CD4-positive, CD25-positive, alpha-beta regulatory T cell (primary cell): Measurements from ENCODE around the gene DACH1. TPM values are rescaled to one million over a fixed set of nuclear protein-coding genes. Genes with fewer than 3 reads are reported as not detected.

Experiments
- ATAC-seq, 2 donors: fragments of 150-1000 bp; cut with Tn5 transposase; one replicate each; pipeline ENCODE4 v1.10.0; 2021; ENCODE audit warnings: low read depth in 2 of 2, moderate number of reproducible peaks in 2 of 2, moderate library complexity in 1 of 2
- DNase-seq, 3 donors: peaks; one replicate each; pipeline versions ENCODE4 v3.0.0 to v3.0.0-alpha.2; 2012 to 2022; ENCODE audit warnings: mixed read lengths in 1 of 3
- H3K27ac ChIP-seq: one replicate; pipeline ENCODE4 v1.7.0; 2013; ENCODE audit warnings: mild to moderate bottlenecking, low read length; ENCODE audit not compliant: insufficient read depth, poor library complexity, severe bottlenecking
- H3K27me3 ChIP-seq: one replicate; pipeline ENCODE4 v1.7.0; 2013; ENCODE audit warnings: low read length; ENCODE audit not compliant: control insufficient read depth, insufficient read depth
- H3K36me3 ChIP-seq: one replicate; pipeline ENCODE4 v1.7.0; 2013; ENCODE audit warnings: mild to moderate bottlenecking, low read length, moderate library complexity; ENCODE audit not compliant: control insufficient read depth, insufficient read depth
- H3K4me1 ChIP-seq: 2 replicates; pipeline ENCODE4 v1.7.0; 2013; ENCODE audit warnings: mild to moderate bottlenecking, low read length; ENCODE audit not compliant: insufficient read depth, control insufficient read depth, poor library complexity, severe bottlenecking
- H3K4me3 ChIP-seq: one replicate; pipeline ENCODE4 v1.7.0; 2013; ENCODE audit warnings: low read depth, mild to moderate bottlenecking, low read length, moderate library complexity
- H3K9me3 ChIP-seq, 2 experiments: 1 replicate in 1 of 2; 2 replicates in 1 of 2; pipeline ENCODE4 v1.7.0; 2013; ENCODE audit warnings: low read length in 2 of 2, mild to moderate bottlenecking in 1 of 2, moderate library complexity in 1 of 2; ENCODE audit not compliant: control insufficient read depth in 2 of 2
- H3K27ac Mint-ChIP-seq, 3 donors: one replicate each; pipeline ENCODE4 v1.8.0; 2020 to 2022; ENCODE audit warnings: mild to moderate bottlenecking in 3 of 3, mixed read lengths in 3 of 3, moderate library complexity in 2 of 3
- H3K27me3 Mint-ChIP-seq: one replicate; pipeline ENCODE4 v1.8.0; 2022; ENCODE audit warnings: mild to moderate bottlenecking, mixed read lengths
- H3K36me3 Mint-ChIP-seq: one replicate; pipeline ENCODE4 v1.8.0; 2020; ENCODE audit warnings: mixed read lengths
- H3K4me1 Mint-ChIP-seq, 4 donors: one replicate each; pipeline ENCODE4 v1.8.0; 2020 to 2022; ENCODE audit warnings: mixed read lengths in 4 of 4, mild to moderate bottlenecking in 1 of 4
- H3K4me3 Mint-ChIP-seq, 4 donors: one replicate each; pipeline ENCODE4 v1.8.0; 2020 to 2022; ENCODE audit warnings: mild to moderate bottlenecking in 4 of 4, mixed read lengths in 4 of 4, moderate library complexity in 3 of 4
- H3K9me3 Mint-ChIP-seq, 7 donors: one replicate each; pipeline ENCODE4 v1.8.0; 2020 to 2022; ENCODE audit warnings: mixed read lengths in 7 of 7, mild to moderate bottlenecking in 3 of 7, moderate library complexity in 2 of 7
- polyA plus RNA-seq, 4 donors: library from polyadenylated mRNA; unstranded; fragments of 300-500 nt; fragmentation: Illumina TruSeq; gene quantifications; one replicate each; pipeline ENCODE4 v1.2.3, GENCODE V29; 2021
- total RNA-seq: library from RNA; stranded (reverse); gene quantifications from one replicate; pipeline ENCODE4 v1.2.3, GENCODE V29; 2022

The DACH1 gene
- total and polyA plus RNA-seq, 5 donors from 2014 or later, result 0.47 TPM; not detected in 4

- ATAC-seq, result no peak
- Histone ChIP-seq H3K9me3 (no peaks in the 10 kb centered on the region), H3K36me3 (no peaks in the 10 kb centered on the region), H3K27ac (no peak overlapping the region), H3K4me1 (no peaks in the 10 kb centered on the region), H3K4me3 (no peak overlapping the region), H3K27me3 (no peaks in the 10 kb centered on the region)
- DNase-seq, result no peak
- Mint-ChIP-seq H3K4me3 (no peak overlapping the region), H3K9me3 (peaks cover 0 to 13% (median 0%) of the 10 kb centered on the region in 7 donors), H3K27ac (no peak overlapping the region), H3K4me1 (no peaks in the 10 kb centered on the region), H3K27me3 (no peaks in the 10 kb centered on the region), H3K36me3 (no peaks in the 10 kb centered on the region)
These were observed 222.4 kb downstream of the DACH1 start for GRCh38 chr13:71644579-71644978.

GRCh38 chr13:71643448-71643860, 223.6 kb downstream of the DACH1 start:
- H3K9me3 ChIP-seq, result no peaks in the 10 kb centered on the region
- H3K4me3 Mint-ChIP-seq, result no peak overlapping the region
- H3K27me3 Mint-ChIP-seq, result no peaks in the 10 kb centered on the region
- peaks cover 0 to 13% (median 1%) of the 10 kb centered on the region in 7 donors for H3K9me3 Mint-ChIP-seq
- no peaks in the 10 kb centered on the region for H3K36me3 ChIP-seq
- H3K27ac Mint-ChIP-seq, result no peak overlapping the region
- ATAC-seq (no peak), DNase-seq (no peak)
- no peaks in the 10 kb centered on the region for H3K36me3 Mint-ChIP-seq
- H3K27ac ChIP-seq, result no peak overlapping the region
- no peaks in the 10 kb centered on the region for H3K27me3 ChIP-seq
- no peaks in the 10 kb centered on the region for H3K4me1 Mint-ChIP-seq
- H3K4me1 ChIP-seq, result no peaks in the 10 kb centered on the region
- H3K4me3 ChIP-seq, result no peak overlapping the region

- H3K27ac ChIP-seq, result no peak overlapping the region
- no peaks in the 10 kb centered on the region for H3K36me3 ChIP-seq
- no peak for ATAC-seq
These were observed 228.3 kb downstream of the DACH1 start for GRCh38 chr13:71638751-71639150.

GRCh38 chr13:71634602-71635443, 232.2 kb downstream of the DACH1 start:
- Mint-ChIP-seq H3K27ac (no peak overlapping the region), H3K4me1 (no peaks in the 10 kb centered on the region), H3K36me3 (no peaks in the 10 kb centered on the region), H3K9me3 (peaks cover 0 to 13% (median 2%) of the 10 kb centered on the region in 7 donors), H3K27me3 (no peaks in the 10 kb centered on the region), H3K4me3 (no peak overlapping the region)
- ATAC-seq, result no peak
- Histone ChIP-seq H3K27me3 (no peaks in the 10 kb centered on the region), H3K4me1 (no peaks in the 10 kb centered on the region), H3K9me3 (no peaks in the 10 kb centered on the region), H3K27ac (no peak overlapping the region), H3K4me3 (no peak overlapping the region), H3K36me3 (no peaks in the 10 kb centered on the region)
- DNase-seq, result no peak

More at GRCh38 chr13:71638751-71639150, 228.3 kb downstream of the DACH1 start:
- no peak for DNase-seq
- Histone ChIP-seq H3K27me3 (no peaks in the 10 kb centered on the region), H3K4me3 (no peak overlapping the region), H3K4me1 (no peaks in the 10 kb centered on the region), H3K9me3 (no peaks in the 10 kb centered on the region)
- H3K4me1 Mint-ChIP-seq, result no peaks in the 10 kb centered on the region
- H3K27me3 Mint-ChIP-seq, result no peaks in the 10 kb centered on the region
- H3K27ac Mint-ChIP-seq, result no peak overlapping the region
- H3K9me3 Mint-ChIP-seq, result peaks cover 0 to 11% (median 1%) of the 10 kb centered on the region in 7 donors
- no peak overlapping the region for H3K4me3 Mint-ChIP-seq
- H3K36me3 Mint-ChIP-seq, result no peaks in the 10 kb centered on the region

GRCh38 chr13:71634182-71634581, 232.8 kb downstream of the DACH1 start:
- ATAC-seq (no peak), DNase-seq (no peak)
- no peak overlapping the region for H3K27ac ChIP-seq
- no peaks in the 10 kb centered on the region for H3K36me3 ChIP-seq
- H3K9me3 Mint-ChIP-seq, result peaks cover 0 to 13% (median 5%) of the 10 kb centered on the region in 7 donors
- no peaks in the 10 kb centered on the region for H3K4me1 ChIP-seq
- no peaks in the 10 kb centered on the region for H3K9me3 ChIP-seq
- no peak overlapping the region for H3K27ac Mint-ChIP-seq
- no peak overlapping the region for H3K4me3 ChIP-seq
- H3K4me1 Mint-ChIP-seq, result no peaks in the 10 kb centered on the region
- H3K27me3 ChIP-seq, result no peaks in the 10 kb centered on the region
- no peaks in the 10 kb centered on the region for H3K36me3 Mint-ChIP-seq
- H3K4me3 Mint-ChIP-seq, result no peak overlapping the region
- H3K27me3 Mint-ChIP-seq, result no peaks in the 10 kb centered on the region

- Histone ChIP-seq H3K4me1 (no peaks in the 10 kb centered on the region), H3K27me3 (no peaks in the 10 kb centered on the region), H3K36me3 (no peaks in the 10 kb centered on the region), H3K4me3 (no peak overlapping the region), H3K9me3 (no peaks in the 10 kb centered on the region), H3K27ac (no peak overlapping the region)
- Mint-ChIP-seq H3K36me3 (no peaks in the 10 kb centered on the region), H3K27me3 (no peaks in the 10 kb centered on the region), H3K4me3 (no peak overlapping the region), H3K4me1 (no peaks in the 10 kb centered on the region), H3K9me3 (peaks cover 0 to 9% (median 6%) of the 10 kb centered on the region in 7 donors), H3K27ac (no peak overlapping the region)
- ATAC-seq, result no peak
- DNase-seq, result no peak
These were observed 234.3 kb downstream of the DACH1 start for GRCh38 chr13:71632721-71633120.

GRCh38 chr13:71632206-71632605, 234.8 kb downstream of the DACH1 start:
- H3K4me3 Mint-ChIP-seq, result no peak overlapping the region
- Histone ChIP-seq H3K4me3 (no peak overlapping the region), H3K27me3 (no peaks in the 10 kb centered on the region), H3K9me3 (no peaks in the 10 kb centered on the region), H3K4me1 (no peaks in the 10 kb centered on the region), H3K36me3 (no peaks in the 10 kb centered on the region), H3K27ac (no peak overlapping the region)
- H3K4me1 Mint-ChIP-seq, result no peaks in the 10 kb centered on the region
- H3K27ac Mint-ChIP-seq, result no peak overlapping the region
- ATAC-seq, result no peak
- H3K9me3 Mint-ChIP-seq, result peaks cover 0 to 9% (median 6%) of the 10 kb centered on the region in 7 donors
- no peaks in the 10 kb centered on the region for H3K36me3 Mint-ChIP-seq
- H3K27me3 Mint-ChIP-seq, result no peaks in the 10 kb centered on the region
- DNase-seq, result no peak

GRCh38 chr13:71629167-71629566, 237.8 kb downstream of the DACH1 start:
- no peak overlapping the region for H3K27ac ChIP-seq
- H3K4me1 Mint-ChIP-seq, result no peaks in the 10 kb centered on the region
- ATAC-seq (no peak), DNase-seq (no peak)
- no peak overlapping the region for H3K4me3 Mint-ChIP-seq
- no peaks in the 10 kb centered on the region for H3K9me3 ChIP-seq
- H3K27ac Mint-ChIP-seq, result no peak overlapping the region
- no peak overlapping the region for H3K4me3 ChIP-seq
- no peaks in the 10 kb centered on the region for H3K27me3 ChIP-seq
- no peaks in the 10 kb centered on the region for H3K36me3 Mint-ChIP-seq
- no peaks in the 10 kb centered on the region for H3K36me3 ChIP-seq
- no peaks in the 10 kb centered on the region for H3K4me1 ChIP-seq
- no peaks in the 10 kb centered on the region for H3K27me3 Mint-ChIP-seq
- peaks cover 0 to 10% (median 4%) of the 10 kb centered on the region in 7 donors for H3K9me3 Mint-ChIP-seq
